NCI-H2171 treated with DMSO at 0.1 percent for 48 hours (cell line): ENCODE results near the gene CAPSL.
A peak's percentile ranks its signal among the peaks of the same experiment; 100 is the strongest.
"Not testable (repeated sequence)": the region's sequence is repeated elsewhere in the genome, so short reads cannot be mapped to it uniquely, and the experiment has no call there.

Experiments
- DNase-seq: peaks from one replicate; lab custom pipeline; 2025; lab: John Stamatoyannopoulos, UW

The CAPSL gene

DNA sequence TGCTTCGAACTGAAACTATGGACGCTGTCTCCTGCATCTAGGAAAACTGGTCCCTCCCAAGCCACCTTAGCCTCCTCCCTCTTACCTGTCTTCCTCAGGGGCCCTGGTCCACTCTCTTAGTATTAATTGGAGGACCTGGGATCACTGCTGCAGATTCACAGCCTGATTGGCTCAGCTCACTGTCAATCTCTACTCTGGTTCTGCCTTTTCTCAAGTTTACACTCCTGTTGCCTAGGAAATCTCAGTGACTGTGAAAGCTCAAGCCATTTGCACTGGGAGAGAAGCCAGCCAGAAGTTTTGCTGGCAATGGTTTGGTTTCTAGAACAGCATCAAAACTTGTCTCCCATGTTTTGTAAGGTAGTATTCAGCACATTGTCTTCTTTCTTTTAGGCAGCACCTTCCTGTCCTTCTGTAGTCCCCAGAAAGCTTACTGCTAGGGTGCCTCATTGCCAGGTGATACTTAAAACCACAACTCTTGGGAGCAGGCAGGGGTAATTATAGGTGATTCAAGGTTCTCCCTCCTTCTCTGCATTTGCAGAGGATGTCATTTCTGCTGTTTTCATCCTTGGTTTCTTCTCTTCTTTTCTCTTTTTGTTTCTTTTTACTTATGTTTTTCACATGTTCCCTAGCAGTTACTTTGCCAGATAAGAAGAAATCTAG, at the start of gene CAPSL:
Gene CAPSL (minus strand): TSS at position 55 of the 660 bp plus-strand sequence. CDS start 17,502 bp downstream, outside the sequence.
- peak; percentile 56 for DNase-seq

DNA sequence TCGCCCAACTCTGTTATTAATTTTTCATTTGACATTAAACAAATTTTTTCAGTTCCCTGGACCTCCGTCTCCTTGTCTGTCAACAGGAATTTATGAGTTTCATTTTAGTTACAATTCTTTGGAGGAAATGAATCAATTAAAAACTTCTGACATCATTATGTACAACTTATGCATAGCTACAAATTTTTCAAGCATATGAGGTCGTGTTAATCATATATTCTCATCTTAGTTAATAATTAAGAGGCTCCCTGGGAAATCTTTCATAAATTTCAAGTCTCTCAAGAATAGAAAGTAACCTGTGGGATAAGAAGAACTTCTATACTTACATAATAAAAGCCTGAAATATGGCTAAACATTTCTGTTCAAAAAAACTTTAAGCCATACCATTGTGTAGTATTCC, 49.4 kb upstream of the CAPSL start:
- DNase-seq = no peak

DNA sequence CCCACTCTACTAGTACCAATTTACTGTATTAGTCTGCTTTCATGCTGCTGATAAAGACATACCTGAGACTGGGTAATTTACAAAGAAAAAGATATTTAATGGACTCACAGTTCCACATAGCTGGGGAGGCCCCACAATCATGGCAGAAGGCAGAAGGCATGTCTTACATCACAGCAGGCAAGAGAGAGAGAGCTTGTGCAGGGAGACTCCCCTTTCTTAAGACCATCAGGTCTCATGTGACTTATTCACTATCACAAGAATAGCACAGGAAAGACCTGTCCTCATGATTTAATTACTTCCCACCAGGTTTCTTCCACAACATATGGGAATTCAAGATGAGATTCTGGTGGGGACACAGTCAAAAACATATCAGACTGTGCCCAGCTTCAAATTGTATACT, 41.3 kb upstream of the CAPSL start:
- DNase-seq = no peak

DNA sequence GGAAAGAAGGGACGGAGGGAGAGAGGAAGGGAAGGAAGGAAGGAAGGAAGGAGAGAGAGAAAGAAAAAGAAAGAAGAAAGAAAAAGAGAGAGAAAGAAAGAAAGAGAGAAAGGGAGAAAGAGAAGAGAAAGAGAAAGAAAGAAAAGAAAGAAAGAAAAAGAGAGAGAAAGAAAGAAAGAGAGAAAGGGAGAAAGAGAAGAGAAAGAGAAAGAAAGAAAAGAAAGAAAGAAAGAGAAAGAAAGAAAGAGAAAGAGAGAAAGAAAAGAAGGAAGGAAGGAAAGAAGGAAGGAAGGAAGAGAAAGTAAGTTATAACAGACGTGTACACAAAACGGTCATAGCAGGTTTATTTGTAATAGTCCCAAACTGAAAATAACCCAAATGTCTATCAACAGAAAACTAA, 38.4 kb upstream of the CAPSL start:
- not testable (repeated sequence) for DNase-seq

DNA sequence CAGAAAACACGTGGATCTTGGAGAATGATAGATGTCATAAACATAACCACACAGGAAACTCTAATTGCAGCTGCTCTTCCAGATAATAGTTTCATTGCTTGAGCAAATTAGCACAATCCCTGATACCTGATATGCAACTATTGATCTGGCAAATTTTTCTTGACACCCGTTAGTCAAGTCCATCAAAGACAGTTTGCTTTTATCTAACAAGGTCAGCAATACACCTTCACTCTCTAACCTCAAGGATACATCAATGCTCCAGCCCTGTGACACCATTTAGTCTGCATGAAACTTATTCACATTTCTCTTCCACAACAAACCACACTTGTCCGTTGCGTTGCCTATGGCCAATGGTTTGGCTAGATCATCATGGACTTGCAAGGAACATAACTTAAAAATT, 36.1 kb upstream of the CAPSL start:
- no peak for DNase-seq

DNA sequence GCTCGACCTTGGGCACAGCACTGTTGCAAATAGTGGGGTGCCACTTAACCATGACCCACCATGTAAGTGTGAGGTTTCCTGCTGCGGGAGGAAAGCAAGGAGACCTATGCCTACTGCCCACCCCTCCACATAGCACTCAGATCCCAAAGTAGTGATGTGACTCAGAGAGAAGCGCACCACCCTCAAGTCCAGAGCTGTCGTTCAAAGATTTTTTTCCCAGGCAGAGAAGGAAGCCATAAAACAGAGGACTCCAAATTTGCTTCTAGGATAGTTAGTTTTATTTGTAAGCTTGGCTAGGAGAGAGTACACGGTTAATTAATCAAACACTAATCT, 33.4 kb upstream of the CAPSL start:
- no peak for DNase-seq

DNA sequence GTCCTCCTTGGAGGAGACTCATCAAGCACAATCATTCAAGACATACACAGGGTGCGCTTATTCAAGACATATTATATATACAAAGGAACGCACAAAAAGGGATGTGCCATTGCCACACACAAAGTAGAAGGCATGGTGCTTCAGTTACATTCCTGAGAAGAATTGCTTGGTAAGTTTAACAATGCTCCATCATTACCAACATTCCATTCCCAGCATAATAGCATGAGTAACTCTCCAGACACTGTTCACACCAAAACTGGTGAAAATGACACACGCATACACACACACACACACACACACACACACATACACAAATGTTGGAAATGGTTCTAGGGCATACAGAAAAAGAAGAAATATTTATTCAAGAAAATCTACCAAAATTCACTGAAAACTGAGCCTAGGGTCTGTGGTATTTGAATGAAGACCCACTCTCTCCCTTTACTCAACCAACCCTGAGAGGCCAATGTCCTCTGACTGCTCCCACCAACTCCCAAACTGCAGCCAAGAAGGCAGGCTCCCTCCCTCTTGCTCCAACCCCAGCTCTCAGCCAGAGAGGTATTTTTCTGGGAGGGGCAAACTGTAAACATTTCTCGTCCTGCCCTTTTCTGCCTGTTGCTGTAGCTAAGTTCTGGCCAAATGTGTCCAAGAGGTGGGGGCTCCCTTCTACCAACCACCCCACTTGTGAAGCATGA, 32.9 kb upstream of the CAPSL start:
- DNase-seq = no peak

DNA sequence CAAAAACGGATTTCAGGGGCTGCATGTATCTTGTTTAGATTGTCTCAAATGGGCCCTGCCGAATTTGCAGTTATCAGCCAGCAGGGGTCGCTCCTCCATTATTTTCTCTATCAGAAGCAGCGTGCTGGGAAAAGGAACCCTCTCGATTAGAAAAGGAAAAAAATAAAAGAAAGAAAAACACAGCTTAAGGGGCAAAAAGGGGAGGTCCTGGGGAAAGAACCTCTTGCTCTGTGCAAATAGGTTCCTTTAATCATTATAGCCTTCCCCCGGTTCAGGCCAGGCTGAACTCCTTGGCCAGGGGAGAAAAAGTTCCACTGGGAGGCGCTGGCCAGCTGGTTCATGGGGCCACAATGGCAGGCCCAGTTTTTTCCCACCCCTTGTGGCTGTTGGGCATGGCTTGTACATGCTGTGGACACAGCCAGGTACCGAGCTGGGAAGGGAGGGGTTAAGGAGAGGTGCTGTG, 25.0 kb upstream of the CAPSL start:
- peak; percentile 8 for DNase-seq

DNA sequence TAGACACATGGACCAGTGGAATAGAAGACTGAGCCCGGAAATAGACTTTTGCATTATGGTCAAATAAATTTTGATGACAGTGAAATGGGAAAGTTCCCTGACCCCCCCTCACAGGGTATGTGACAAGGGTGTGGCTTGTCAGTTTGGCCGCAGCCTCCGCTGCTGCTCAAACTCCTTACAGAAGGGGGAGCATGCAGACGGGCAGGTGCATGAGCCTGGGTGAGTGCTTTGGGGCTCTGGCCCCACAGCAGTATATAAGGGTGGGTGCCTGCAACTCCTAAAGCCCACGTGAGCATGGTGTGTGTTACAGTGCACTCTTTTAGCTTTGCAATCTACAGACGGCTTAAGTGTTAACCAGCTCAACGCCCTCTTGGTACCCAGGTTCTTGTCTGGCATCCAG, 21.9 kb upstream of the CAPSL start:
- no peak for DNase-seq

DNA sequence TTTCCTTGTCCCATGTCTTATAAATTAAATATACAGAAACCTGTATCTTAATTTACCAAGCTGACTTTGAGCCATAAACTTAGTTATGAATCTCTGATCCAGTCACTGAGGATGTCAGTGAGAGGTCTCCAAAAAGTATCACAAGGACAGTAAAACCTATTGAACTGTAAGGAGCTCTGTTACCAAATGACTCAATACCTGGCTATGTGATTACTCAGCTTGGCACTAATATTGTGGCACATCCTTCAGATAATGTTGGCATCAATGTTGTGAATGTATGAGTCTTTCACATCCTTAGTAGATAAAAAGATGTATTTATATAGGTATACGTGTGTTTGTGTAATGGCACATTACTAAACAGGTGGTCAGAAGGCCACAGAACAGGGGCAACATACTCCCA, 18.0 kb upstream of the CAPSL start:
- DNase-seq = no peak

DNA sequence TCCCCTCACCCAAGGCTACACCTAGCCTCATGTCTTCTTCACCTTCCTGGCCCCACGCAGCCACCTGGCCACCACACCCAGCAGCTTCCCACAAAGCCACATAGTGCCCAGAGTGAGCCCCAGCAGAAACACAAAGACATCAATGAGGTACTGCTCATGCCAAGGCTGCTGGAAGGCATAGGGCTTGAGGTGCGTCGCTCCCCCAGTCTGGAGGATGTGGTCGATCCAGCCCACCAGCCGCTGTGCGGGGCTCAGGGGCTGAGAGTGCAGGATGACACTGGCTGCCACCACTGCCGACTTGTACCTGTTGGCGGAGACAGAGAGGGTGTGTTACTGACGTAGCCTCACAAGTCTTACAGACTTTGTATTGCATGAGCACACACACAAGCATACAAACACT, 15.8 kb upstream of the CAPSL start:
- no peak for DNase-seq

DNA sequence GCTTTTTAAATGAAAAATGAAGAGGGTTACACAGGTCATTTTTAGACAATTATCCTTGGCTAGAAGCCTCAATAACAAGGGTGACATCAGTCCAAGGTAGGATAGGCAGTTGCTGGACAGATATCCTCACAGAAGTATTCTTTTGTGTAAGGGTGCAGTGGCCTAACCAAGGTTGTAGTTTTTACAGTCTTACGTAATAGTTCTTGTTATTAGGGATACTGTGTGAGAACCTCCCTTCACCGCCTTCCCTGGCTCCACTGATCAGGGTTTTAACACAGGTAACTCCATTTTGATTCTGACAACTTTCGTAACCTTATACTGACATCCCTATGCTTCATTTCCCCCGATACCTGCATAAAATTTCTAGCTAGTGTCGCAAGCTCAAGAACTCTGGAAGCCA, 8.7 kb upstream of the CAPSL start:
- DNase-seq = no peak

DNA sequence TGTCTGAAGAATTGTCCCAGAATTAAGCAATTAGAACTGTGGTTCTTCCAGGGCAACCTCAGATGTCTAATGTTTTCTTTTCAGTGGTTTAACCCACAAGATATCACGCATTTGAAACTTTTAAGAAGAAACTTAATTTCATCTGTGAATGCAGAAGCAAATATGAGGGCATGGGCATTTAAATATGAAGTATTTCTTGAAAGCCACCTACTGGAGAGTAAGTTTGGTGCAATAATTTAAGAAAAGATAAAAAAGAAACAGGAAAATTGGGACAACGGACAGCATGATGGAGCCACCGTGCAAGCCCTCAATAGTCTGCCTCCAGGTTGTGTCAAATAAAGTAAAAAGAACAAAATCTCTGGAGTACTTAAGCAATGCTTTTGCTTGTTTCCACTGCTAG, 1.2 kb upstream of the CAPSL start:
- DNase-seq = no peak

DNA sequence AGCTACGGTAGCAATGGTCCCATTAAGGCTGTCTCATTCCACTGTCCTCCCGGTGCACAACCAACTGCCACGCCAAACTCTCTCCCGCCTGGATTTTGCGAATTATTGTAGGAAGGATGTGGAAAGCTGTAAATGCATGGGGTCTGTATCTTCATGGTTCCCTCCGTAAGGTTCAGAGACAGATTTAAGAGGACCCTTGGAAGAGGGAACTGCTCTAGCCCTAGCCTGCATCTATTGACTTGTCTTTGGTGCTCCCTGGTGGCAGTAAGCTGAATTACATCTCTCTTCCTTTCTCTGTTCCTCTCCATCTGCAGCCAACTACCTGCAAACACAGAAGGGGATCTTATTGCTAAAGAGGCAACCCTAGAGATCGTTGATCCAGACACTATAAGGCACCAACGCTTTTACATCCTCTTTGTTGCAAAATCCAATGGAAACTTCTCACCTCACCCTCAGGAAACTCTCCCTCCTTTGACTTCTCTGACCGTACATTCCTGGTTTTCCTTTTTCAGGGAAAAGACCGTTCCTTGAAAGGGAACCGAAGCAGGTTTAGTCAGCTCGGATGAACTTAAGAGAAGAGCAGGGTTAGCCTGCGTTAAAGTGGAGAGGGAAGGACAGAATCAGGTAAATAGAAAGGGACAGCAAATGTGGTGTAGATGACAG, 11.9 kb downstream of the CAPSL start:
- peak; percentile 77 for DNase-seq

DNA sequence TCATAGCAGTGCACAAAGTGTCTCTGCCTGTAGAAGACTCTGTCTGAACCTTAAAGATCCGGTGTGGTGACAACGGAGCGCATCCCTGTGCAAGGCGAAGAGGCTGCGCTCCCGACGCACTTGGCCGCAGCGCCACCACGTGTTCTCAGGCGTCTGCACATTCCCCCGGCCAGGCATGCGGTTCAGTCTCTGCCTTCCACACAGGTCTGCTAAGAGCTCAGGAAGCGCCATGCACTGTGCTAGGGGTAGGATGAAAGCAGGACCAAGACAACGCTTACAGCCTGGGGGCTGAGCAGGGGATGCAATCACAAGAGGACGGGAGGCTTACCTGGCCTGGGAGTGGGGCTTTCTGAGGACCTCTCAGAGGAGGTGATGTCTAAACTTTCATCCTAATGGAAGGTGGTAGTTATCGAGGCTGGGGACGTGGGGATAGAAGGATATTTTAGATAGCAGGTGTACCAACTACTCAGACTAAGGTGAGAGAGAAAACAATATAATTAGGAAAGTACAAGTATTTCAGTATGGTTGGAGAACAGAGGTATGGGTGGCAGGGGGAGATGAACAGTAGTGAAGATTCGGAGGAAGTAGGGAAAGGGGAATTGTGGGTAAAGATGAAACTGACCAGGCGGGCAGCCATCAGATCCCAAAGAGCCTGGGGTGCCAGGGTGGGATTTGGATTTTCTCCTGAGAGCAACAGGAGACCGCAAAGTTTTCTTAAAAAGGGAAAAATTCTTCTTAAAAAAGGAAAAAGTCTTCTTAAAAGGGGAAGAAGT, 13.3 kb downstream of the CAPSL start:
- DNase-seq = peak; percentile 86

DNA sequence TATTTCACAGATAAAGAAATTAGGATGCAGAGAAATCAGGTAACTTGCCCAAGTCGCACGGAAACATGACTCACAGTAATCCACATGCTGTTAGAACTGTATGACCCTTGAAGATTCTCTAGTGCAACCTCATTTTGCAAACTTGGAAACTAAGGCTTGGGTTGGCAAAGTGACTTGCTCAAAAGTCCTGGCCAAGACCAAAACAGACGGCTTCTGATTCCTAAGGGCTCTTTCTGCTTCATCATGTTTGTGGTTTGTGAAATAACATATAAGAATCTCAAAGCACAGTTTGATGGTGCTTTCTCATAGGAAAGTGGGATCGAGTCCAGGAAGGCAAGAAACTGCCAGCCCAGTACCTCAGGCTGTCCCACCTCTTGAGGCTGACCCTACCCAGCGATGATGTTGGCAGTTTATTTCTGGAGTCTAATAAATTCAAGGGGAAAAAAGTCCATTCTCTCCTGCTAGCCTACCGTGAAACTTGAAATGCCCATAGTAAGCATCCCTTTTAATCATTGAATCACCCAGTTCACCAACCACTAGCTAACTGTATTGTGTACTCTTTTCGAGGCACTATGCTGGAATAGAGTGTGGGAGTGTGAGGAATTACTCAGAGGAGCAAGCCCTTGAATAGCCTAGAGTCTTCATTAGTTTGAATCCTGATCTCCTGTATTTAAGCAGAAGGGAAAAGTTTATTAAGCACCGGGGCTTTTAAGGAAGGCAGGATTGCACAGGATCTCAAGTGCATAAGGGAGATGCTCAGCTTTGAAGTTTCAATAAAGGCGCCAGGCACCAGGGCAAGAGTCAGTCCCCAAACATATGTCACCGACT, 14.1 kb downstream of the CAPSL start:
- DNase-seq = no peak

DNA sequence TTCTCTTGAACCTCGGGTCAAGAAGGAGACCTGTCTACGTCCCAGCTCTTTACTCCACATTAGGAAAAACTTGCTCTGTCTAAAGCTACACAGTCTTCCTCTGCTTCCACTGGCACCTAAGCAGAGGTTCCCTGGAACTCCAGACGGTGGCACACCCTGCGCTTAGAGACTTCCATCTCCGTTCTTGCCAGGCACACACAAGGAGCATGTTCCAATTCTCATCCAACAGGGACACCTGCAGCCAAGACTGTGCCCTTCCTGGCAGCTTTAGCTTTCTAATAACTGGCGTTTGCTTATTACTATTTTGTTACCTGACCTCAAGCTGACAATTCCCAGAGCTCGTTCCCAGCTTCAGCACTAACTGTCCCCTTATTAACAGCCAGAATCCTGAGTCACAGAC, 16.0 kb downstream of the CAPSL start:
- peak; percentile 58 for DNase-seq

DNA sequence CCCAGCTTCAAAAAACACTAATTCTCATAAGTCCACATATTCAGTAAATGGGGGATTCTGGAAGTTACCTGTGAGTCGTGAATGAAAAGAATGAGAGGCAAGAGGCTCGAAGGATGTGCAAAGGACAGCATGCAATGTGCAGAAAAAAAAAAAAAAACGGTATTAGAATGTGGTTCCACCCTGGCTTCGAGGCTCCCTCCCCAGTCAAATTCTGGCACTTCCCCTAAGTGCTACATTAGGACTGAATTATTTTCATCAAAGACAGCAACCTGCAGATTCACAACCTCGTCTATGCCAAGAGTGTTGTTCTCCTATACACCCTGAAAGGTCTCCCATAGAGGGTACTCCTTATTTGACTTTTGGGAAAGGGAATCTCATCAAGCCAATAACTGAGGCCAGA, 16.5 kb downstream of the CAPSL start:
- no peak for DNase-seq

DNA sequence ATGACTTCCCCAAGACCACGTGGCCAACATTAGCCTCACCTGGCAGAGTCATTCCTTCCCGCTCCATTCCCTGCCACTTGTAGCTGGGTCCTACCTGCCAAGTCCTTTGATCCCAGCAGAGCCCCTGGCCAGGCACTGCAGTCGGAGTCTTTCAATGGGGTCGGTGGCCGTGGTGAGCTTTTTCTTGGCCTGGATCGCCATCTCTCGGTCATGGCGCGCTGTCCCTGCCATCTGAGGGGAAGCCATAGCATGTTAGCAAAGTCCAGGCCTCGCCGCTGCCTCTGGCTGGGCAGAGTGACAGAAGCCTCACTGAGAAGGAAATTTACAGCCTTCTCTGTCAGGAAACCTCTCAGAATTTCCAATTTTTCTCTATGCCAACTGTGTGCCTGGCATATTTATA, 17.5 kb downstream of the CAPSL start:
- no peak for DNase-seq

DNA sequence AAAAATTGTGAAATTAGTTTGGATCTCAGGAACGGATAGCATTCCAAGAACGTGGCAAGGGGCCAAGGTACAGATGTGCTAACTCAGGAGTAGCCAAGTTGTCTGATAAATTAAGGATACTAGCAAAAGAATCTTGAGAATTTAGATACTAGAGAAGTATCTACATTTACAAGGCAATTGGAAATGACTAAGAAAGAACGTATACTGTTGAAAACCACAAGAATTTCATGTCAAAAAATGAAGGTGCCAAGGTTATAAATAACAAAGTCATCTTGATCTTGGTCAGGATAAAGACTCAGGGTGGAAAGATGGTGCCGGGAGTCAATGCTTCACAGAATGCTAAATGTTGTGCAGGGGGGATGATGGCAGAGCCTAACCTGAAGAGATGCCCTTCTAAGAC, 19.2 kb downstream of the CAPSL start:
- no peak for DNase-seq

DNA sequence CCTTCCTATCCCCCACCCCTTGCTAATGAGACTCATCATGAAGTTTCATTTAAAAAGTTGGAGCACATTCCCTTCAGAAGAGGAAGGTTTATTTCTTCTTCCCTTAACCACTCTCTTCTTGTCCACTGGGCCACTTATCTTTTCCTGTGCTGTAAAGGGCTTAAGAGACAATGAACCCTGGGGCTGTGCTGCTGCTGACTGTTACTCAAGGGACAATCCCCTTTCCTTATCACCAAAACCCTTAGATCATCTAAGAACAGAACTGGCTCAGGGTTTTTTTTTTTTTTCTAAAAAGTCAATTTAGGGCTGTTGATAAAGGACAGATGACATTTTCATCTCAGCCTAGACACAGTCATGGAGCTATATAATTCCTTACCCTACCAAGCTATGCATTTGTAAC, 29.6 kb downstream of the CAPSL start:
- DNase-seq = no peak

DNA sequence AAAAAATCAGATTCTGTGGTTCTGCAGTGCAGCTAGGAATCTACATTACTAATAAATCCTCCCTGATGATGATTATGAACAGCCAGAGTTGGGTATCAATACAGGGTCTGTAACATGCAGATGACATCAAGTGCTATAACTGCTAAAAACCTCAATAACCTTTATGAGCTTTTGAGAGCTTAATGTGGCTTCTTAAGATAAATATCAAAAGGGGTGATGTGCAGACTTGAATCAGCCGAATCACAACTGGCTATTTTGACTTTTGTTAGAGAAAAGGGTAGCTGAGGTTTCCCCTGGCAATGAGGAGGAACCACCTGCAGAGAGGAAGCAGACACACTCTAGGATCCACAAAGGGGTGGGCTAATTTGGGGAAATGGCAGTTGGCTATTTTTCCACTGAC, 30.2 kb downstream of the CAPSL start:
- no peak for DNase-seq
